T-helper 9 cell (primary cell): ENCODE data around the gene NAXE.
"Not testable (repeated sequence)": the region's sequence is repeated elsewhere in the genome, so short reads cannot be mapped to it uniquely, and the experiment has no call there.

Experiments used
- DNase-seq: peaks from one replicate; pipeline ENCODE4 v3.0.0-alpha.2; 2020

NAXE gene

GRCh38 chr1:156571261-156571852 lies 20.2 kb upstream of the NAXE start:
- DNase-seq, result no peak

GRCh38 chr1:156571919-156572662 lies 19.5 kb upstream of the NAXE start, which contains the start of gene IQGAP3:
IQGAP3 (minus strand) TSS chr1:156572565; CDS start chr1:156572529, 36 bp downstream.
- DNase-seq, result peak; percentile 61

- DNase-seq, result no peak
These were observed 18.9 kb upstream of the NAXE start for GRCh38 chr1:156572663-156573018.

- DNase-seq, result no peak
These were observed 17.4 kb upstream of the NAXE start for GRCh38 chr1:156574039-156574633.

GRCh38 chr1:156577550-156577949 lies 14.0 kb upstream of the NAXE start:
- DNase-seq, result no peak

GRCh38 chr1:156578055-156578454 lies 13.5 kb upstream of the NAXE start:
- DNase-seq, result no peak

- DNase-seq, result no peak
These were observed 12.1 kb upstream of the NAXE start, which contains the start of gene TTC24 for GRCh38 chr1:156579472-156579871. TTC24 (plus strand) TSS chr1:156579723; CDS start chr1:156581365, 1,642 bp downstream.

GRCh38 chr1:156581661-156582387 lies 9.8 kb upstream of the NAXE start:
- no peak for DNase-seq

GRCh38 chr1:156582388-156583017 lies 9.1 kb upstream of the NAXE start:
- no peak for DNase-seq

- DNase-seq, result peak; percentile 68
These were observed 7.6 kb upstream of the NAXE start for GRCh38 chr1:156583821-156584622.

- no peak for DNase-seq
These were observed 6.8 kb upstream of the NAXE start for GRCh38 chr1:156584813-156585212.

GRCh38 chr1:156586323-156586722 lies 5.3 kb upstream of the NAXE start:
- DNase-seq, result no peak

GRCh38 chr1:156586892-156587477 lies 4.6 kb upstream of the NAXE start:
- DNase-seq, result no peak

GRCh38 chr1:156587927-156588326 lies 3.6 kb upstream of the NAXE start:
- not testable (repeated sequence) for DNase-seq

- DNase-seq, result no peak
These were observed 2.0 kb upstream of the NAXE start for GRCh38 chr1:156589546-156589945.

- no peak for DNase-seq
These were observed 1.0 kb upstream of the NAXE start for GRCh38 chr1:156590326-156591180.

- no peak for DNase-seq
These were observed 470 bp upstream of the NAXE start for GRCh38 chr1:156591181-156591431.

- DNase-seq, result no peak
These were observed 758 bp downstream of the NAXE start for GRCh38 chr1:156592158-156592909.

- no peak for DNase-seq
These were observed 1.5 kb downstream of the NAXE start for GRCh38 chr1:156592910-156593660.

GRCh38 chr1:156593661-156593989 lies 2.0 kb downstream of the NAXE start:
- DNase-seq, result no peak
